OCI-M2 (cell line): Measurements from ENCODE around the gene RAB36.

Experiments used
- DNase-seq: peaks from one replicate; lab custom pipeline; 2025; ENCODE audit not compliant: unreplicated experiment; lab: John Stamatoyannopoulos, UW

RAB36 gene

GRCh38 chr22:23137468-23137867 is 7.8 kb upstream of the RAB36 start:
- DNase-seq, result no peak

GRCh38 chr22:23137905-23138561 is 7.2 kb upstream of the RAB36 start:
- DNase-seq, result no peak

DNA sequence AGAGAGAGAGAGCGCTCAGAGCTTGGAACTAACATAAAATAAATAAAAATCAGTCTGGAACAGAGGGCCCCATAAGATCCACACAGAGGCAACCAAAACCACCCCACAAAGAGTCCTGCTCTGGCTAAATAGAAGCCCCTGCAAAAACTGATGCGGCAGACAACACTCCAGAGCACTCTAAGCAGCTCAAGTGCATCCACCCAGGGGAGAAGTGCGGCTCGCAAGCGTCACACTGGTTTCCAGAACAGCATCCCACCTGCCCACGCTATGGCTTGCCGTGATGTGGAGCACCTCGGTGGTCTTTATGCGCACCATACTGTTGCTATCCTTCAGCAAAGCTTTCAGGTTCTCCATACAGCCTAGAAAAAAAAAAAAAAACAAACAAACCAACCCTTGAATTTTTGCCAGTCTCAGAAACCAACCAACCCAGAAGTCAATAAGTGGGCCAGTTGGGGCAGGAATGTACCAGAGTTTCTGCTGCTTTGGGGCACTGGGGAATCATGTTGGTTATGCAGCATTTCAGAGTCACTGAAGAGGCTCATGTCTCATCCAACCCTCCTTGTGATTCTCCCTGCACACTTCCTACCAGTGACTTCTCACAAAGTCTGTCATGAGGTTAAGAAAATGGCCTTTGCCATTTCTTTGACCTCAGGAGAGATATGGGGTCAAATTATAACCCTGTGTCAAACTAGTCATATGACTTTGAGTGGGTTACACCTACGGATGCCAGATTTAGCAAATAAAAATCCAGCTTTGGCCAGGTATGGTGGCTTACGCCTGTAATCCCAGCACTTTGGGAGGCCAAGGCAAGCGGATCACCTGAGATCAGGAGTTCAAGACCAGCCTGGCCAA is 6.5 kb upstream of the RAB36 start:
- no peak for DNase-seq

GRCh38 chr22:23140385-23140784 is 4.9 kb upstream of the RAB36 start:
- DNase-seq, result no peak

- DNase-seq, result no peak
These were observed 2.7 kb upstream of the RAB36 start for GRCh38 chr22:23142546-23143105.

DNA sequence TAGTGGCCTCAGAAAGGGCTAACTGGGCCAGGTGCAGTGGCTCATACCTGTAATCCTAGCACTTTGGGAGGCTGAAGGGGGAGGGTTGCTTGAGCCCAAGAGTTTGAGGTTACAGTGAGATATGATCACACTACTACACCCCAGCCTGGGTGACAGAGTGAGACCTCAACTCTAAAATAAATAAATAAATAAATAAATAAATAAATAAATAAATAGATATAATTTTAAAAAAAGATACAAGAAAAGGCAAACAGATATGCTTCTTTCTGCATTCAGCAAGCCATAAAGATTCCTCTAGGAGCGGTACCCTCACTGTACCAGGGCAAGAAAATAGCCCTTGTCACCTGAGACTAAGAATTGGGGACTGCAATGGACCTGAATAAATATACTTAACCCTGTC is 2.2 kb upstream of the RAB36 start:
- DNase-seq, result no peak

DNA sequence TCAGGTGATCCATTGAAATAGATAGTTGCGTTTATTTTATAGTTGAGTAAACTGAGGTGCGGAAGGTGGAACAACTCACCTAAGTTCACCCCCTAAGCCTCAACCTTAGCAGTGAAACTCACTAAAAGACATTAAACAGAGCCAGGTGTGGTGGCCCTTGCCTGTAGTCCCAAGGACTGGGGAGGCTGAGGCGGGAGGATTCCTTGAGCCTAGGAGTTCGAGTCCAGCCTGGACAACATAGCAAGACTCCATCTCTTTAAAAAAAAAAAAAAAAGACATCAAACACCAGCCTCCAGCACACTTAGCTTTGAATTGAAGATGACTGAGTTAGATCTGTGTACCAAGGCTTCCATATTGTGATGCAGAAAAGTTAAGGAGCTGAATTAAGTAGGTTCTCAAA is 845 bp upstream of the RAB36 start:
- DNase-seq, result no peak

DNA sequence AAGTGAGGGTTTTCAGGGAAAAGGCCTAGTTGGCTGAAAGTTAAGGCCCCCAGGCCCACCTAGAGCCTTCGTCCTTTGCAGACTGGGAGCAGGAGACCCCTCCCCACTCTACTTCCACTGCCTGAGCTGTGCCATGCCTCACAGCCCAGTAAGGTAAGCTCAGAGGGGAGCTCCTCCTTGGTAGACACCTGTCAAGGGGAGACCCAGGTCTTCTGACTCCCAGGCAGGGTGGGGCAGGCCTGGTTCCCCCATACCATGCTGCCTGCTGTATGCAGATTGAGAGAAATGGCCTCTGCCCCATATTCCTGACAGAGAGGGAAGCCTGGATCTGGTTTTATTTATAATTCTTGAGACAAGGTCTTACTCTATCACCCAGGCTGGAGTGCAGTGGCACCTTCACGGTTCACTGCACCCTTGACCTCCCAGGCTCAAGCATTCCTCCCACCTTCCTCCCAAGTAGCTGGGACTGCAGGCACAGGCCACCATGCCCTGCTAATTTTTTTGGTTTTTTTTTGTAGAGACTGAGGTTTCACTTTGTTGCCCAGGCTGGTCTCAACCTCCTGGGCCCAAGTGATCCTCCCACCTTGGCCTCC is 697 bp downstream of the RAB36 start:
- no peak for DNase-seq

DNA sequence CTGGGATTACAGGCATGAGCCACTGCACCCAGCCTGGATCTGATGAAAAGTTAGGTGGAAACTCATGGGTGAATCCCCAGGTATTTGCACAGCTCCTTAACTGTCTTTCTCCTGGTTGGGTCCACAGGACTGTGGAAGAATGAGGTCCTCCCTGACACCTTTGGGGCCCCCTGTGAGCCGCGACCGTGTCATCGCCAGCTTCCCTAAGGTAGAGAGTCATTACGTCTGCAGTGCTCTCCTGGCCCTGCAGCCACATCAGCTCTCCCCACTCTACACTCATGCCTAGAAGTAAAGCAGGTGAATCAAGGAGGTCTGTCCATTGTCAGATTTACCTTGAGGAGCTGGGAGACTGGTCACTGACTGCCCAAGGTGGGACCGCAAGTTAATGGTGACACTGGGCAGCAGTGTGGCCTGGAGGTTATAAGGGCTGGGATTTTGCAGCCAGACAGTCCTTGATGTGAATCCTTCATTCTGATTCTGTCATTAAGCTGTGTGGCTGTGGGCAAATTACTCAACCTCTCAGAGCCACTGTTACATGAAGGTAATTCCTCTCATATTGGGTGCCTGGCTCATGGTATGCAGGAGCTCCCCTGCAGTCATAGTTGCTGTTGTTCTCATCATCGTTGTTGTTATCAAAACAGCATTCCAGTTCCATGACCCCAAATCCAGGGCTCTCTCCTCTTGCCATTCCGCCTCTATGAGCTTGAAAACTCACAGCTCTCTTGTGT is 1.4 kb downstream of the RAB36 start:
- no peak for DNase-seq

GRCh38 chr22:23147617-23148387 is 2.5 kb downstream of the RAB36 start:
- no peak for DNase-seq

DNA sequence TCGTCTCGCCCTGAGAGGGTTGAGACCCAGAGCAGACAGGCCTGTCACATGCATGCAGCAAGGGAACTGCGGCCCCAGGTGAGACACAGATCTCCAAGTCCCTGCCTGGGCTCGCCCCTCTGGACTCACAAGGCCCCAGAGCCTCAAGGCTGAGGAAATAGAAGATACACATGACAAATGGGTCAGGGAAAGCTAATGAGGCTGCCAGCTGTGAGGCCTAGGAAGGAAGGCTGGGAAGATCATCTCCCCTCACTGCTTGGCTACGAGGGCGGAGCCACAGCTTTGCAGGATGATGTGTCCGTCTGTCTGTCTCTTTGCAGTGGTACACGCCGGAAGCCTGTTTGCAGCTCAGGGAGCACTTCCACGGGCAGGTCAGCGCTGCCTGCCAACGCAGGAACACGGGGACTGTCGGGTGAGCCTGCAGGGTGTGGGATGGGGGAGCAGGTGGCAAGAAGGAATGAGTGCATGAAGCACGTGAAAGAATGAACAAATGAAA is 4.5 kb downstream of the RAB36 start:
- DNase-seq, result no peak

- DNase-seq, result no peak
These were observed 5.5 kb downstream of the RAB36 start for GRCh38 chr22:23150762-23151161.

GRCh38 chr22:23151827-23152226 is 6.5 kb downstream of the RAB36 start:
- no peak for DNase-seq

- no peak for DNase-seq
These were observed 7.2 kb downstream of the RAB36 start for GRCh38 chr22:23152238-23153114.

GRCh38 chr22:23153994-23154393 is 8.7 kb downstream of the RAB36 start:
- DNase-seq, result no peak

DNA sequence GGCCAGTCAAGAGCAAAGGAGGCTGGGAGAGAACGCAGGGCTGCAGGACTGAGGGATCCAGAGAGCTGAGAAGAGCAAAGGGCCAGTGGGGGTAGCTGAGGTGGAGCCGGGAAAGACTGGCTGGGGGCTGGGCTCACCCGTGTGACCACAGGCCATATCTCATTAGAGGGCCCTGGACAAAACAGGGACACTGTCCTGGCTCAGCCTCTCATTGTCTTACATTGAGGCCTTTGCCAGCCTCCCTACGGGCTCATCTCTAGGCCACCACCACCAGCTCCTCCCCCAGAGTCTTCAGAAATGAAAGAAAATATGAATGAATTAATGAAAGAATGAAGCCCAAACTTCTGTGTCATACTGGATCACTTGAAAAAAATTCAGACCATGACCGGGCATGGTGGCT is 9.2 kb downstream of the RAB36 start:
- DNase-seq, result no peak

GRCh38 chr22:23155143-23155542 is 9.9 kb downstream of the RAB36 start:
- no peak for DNase-seq

DNA sequence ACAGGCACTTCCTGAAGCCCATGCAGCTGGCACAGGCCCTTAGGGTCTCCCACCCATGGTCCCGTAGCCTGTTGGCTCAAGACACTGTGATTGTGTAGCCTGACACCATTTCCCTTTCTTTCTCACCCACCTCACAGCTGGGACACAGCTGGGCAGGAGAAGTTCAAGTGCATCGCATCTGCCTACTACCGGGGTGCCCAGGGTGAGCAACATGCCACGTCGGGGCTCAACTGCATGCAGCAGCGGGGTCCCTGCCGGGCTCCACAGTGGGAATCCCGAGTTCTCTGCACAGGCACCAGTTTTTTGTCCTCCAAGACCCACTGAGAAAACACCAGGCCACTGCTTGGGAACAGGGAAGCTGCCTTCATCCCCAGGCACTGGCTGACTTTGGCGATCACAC is 10.6 kb downstream of the RAB36 start:
- no peak for DNase-seq

DNA sequence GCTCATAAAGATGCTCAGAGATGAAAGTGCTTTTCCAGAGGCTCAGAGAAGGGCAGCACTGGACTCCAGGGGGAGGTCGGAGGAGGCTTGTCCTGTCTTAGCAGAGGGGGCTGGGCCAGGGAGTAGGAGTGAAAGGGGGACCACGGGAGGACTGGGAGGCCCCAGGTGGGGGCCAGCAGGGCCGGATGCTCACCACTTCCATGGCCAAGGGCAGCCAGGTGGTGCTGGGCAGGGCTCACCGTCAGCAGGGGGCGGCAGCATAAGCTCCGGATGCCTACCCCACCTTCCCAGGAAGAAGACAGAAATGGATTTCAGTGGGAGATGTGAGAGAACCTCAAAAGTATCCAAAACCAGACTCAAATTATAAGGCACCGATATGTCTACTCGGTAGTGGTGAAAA is 11.0 kb downstream of the RAB36 start:
- no peak for DNase-seq
